Measurements from ENCODE around the gene OTOS.

Gene OTOS

DNA sequence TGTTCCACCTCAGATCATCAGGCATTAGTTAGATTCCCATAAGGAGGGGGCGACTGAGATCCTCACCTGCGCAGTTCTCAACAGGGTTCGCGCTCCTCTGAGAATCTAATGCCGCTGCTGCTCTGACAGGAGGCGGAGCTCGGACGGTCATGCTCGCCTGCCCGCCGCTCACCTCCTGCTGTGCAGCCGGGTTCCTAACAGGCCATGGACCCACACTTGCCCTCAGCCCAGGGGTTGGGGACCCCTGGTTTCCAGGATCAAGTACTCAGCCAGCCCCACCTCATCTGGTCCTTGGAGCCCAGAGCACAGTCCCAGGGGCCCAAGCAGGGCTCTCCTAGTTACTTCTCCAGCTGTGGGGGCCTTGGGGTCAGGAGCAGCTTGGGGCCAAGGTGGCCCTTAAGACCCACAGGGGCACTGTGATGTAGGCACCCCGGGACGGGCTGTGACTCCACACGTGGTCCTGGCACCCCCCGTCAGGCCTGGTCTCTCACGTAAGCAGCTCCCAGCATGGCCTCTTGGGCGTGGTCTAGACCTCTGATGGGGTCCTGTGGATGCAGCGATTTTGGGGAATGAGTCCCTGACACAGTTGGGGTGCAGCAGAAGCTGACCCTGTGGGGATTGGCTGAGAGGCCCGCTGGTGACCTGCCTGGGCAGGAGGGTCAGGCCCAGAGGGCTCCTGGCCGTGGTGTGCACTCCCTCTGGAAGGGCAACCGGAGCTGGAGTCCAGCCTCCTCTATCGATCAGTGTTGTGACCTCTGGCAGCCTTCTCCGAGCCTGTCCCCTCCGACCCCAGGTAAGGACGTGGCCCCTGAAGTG is 28.3 kb upstream of the OTOS start:
- DNase-seq (ENCODE audit: extremely low spot score, insufficient read length, low read depth) (no peak), FAIRE-seq (no peak)

GRCh38 chr2:240168041-240168440 is 27.6 kb upstream of the OTOS start:
- no peak for FAIRE-seq
- no peak for DNase-seq (ENCODE audit: extremely low spot score, insufficient read length, low read depth)

GRCh38 chr2:240167588-240167880 is 27.1 kb upstream of the OTOS start:
- no peak for FAIRE-seq
- no peak for DNase-seq (ENCODE audit: extremely low spot score, insufficient read length, low read depth)

DNA sequence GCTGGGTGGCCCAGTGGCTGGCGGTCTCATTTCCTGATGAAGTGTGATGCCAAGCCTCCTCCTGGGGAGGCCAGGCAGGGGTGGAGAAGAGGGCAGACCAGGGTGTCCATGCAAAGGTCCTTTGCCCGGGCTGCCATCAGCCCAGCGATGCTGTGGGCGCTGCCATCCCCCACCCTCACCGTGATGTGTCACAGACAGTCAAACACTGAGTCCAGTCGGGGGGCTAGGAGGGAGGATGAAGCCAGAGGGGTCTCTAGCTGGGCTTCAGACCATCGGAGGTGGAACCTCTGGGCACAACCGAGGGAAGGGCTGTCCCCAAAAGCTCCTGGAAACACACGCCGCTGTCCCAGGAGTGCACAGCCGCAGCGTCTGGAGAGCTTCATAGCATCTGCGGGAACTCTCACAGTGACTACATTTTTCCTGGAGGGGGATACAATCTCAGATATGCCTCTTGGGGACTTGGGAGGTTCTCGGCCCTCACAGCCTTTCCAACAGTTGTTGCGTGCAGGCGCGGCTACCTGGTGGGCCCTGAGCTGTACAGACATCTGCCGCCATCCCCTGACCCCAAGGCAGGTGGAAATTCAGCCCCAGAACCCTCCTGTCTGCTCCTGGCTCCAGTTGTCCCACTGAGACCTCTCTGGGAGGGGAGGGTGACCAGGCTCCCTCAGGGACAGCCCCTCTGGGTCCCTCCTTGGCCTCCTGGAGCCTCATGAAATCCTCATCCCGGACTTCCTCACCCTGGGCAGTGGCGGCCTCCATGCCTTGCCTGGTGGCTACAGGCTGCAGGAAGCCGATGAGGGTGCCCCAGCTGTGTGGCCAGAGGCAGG is 26.5 kb upstream of the OTOS start:
- DNase-seq (ENCODE audit: extremely low spot score, insufficient read length, low read depth) (no peak), FAIRE-seq (no peak)

DNA sequence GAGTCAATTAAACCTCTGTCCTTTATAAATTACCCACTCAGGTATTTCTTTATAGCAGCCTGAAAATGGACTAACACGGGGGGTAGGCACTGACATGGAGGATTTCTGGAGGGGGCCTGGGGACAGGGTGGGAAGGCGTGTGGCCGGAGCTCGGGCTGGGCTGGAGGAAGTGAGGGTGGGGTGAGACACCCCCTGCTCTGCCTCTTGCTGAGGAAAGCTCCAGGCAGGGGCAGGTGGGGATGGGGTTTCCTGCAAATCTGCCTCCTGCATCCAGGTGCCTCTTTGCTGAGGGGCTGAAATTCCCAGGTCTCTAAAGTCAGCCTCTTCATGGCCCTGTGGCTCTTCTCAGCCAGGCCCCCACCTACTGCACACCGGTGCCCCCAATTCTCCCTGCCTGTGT is 25.7 kb upstream of the OTOS start:
- FAIRE-seq (no peak), DNase-seq (ENCODE audit: extremely low spot score, insufficient read length, low read depth) (no peak)

DNA sequence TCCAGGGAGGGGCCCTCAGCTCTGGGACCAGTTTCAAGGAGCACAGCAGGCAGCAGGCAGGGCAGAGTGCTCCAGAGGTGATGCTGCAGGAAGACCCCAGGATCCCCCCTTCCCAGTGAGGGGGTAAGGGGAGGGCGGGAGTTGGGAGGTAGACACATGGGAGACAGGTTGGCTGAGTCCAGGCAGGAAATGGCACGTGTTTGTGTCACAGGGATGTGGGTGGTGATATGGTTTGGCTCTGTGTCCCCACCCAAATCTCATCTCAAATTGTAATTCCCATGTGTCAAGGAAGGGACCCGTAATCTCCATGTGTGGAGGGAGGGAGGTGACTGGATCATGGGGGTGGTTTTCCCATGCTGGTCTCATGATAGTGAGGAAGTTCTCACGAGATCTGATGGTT is 25.2 kb upstream of the OTOS start:
- no peak for DNase-seq (ENCODE audit: extremely low spot score, insufficient read length, low read depth)
- no peak for FAIRE-seq

DNA sequence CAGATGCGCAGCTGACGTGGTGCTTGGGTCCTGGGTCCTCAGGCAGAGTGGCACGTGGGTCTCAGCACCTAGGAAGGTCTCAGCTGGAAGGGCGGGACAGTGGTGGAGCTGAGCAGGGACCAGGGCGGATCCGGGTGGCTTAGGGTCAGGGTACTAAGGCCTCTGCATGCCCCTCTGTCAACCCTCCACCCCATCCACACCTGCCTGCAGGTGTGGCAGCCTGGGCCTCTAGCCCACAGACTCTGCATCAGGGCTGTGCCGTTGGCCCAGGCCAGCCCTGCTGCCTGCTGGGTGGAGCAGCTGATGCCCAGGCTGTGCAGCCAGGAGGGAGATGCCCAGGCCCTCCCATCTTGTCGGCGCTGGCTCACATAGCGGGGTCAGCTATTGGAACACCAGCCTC is 24.6 kb upstream of the OTOS start:
- FAIRE-seq: no peak
- no peak for DNase-seq (ENCODE audit: extremely low spot score, insufficient read length, low read depth)

DNA sequence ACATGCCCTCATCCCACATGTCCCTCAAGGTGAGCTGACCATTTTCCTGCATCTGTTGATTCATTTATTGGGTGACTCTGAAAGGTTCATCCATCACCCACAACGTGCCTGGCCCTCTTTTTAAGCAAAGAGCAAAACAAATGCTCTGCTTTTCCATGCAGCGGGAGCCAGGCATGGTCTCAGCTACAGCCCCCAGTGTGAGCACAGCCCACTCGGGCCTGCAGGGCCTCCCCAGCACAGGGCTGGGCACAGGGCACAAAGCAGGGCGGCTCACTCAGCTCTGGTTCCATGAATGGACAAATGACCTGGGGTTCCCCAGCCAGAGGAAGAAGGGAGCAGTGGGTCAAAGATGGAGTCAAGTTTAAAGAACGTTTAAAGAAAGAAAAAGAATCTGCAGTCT is 24.1 kb upstream of the OTOS start:
- DNase-seq (ENCODE audit: extremely low spot score, insufficient read length, low read depth) (no peak), FAIRE-seq (no peak)

- no peak for DNase-seq (ENCODE audit: extremely low spot score, insufficient read length, low read depth)
- FAIRE-seq: no peak
These were observed 23.6 kb upstream of the OTOS start for GRCh38 chr2:240163844-240164574.

DNA sequence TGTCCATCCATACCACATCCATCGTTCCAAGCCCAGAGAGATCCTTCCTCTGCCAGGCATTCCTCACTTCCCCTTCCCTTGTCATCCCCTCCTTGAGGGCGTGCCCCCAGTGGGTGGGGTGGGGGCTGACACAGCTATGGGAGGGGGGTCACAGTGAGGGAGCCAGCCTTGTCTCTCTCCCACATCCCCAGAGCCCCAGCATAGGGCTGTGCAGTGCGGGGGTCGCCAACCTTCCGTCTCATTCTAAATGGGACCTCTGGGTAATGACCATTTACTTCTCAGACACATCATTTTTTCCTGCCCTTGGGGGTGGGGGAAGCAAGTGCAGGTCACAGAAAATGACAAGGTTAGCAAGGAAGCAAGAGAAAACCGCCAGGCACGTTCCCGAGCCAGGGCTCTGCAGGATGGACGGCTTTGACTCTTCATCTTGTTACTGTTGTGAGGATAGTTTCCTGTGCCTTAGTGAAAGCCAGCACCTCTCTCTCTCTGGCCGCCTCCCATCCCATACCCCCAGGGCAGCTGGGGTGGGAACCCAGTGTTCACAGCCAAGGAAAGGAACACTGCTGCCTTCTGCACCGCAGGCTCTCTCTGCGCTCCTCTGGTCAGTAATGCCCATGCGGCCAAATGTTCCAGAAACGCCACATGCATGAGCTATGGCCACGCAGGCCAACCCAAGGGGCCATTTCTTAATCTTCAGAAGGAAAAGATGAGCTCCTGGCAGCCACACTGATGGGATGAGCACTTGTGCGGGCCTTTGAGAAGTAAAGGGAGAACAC is 22.7 kb upstream of the OTOS start:
- FAIRE-seq (no peak), DNase-seq (ENCODE audit: extremely low spot score, insufficient read length, low read depth) (no peak)

DNA sequence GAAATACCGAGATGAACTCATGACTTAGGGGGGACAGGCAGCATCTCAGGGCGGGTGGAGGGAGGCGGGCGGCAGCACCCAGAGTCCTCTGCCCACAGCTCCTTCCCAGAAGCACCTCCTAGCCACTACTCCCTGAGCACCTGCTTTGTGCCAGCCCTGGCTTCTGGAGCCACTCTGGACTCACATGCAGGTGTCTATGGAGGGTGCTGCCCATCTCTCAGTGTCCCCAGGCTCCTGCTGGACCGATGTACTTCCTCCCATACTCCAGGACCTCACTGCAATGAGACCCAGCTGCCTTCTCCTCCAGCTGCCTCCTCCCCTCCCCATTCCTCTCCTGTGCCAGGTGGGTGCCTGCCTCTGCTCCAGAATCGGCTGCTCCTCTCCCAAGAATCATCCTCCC is 22.1 kb upstream of the OTOS start:
- FAIRE-seq (no peak), DNase-seq (ENCODE audit: extremely low spot score, insufficient read length, low read depth) (no peak)

DNA sequence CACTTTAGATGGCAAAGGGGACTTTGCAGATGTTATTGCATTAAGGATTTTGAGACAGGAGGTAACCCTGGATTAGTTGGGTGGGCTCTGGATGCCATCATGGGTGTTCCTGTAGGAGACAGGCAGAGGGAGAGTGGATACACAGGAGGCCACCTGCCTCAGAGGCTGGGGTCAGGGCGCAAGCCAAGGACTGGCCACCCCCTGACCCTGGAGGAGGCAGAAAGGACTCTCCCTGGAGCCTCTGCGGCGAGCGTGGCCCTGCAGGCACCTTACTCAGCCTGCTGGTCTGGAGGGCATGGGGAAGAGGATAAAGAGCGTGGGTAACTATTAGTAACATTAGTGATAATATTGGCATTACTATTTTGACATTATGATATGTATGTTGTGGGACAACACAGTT is 21.6 kb upstream of the OTOS start:
- FAIRE-seq: no peak

GRCh38 chr2:240161087-240161750 is 20.8 kb upstream of the OTOS start:
- DNase-seq (ENCODE audit: extremely low spot score, insufficient read length, low read depth) (no peak), FAIRE-seq (no peak)

More for the DNA sequence above, 21.6 kb upstream of the OTOS start:
- DNase-seq (ENCODE audit: extremely low spot score, insufficient read length, low read depth): no peak

DNA sequence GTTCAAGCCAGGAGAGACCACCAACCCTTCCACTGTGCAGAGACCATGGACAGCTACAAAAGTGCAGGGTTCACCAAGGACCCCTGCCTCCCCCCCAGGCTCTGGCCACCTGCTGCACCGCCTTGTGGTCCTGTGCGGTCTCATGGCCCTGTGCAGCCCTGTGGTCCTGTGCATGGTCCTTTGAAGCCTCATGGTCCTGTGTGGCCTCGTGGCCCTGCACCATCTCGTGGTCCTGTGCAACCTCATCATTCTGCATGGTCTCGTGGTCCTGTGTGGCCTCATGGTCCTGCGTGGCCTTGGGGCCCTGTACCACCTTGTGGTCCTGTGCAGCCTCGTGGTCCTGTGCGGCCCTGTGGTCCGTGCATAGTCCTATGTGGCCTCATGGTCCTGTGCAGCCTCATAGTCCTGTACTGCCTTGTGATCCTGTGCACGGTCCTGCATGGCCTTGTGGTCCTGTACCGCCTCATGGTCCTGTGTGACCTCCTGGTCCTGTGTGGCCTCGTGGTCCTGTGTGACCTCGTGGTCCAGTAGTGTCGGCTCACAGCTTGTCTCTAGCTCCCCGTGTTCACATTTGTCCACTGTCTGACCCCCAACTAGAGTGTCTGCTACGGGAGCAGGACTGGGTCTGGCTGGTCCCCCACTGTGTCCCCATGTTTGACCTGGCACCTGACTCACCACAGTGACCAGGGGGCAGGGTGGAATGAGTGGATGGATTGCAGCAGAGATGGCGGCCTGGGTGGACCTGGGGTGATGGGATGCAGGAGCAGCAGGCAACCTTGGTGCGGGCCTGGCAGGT is 20.0 kb upstream of the OTOS start:
- FAIRE-seq: no peak
- DNase-seq (ENCODE audit: extremely low spot score, insufficient read length, low read depth): no peak

GRCh38 chr2:240159251-240159839 is 18.9 kb upstream of the OTOS start:
- FAIRE-seq (no peak), DNase-seq (ENCODE audit: extremely low spot score, insufficient read length, low read depth) (no peak)

DNA sequence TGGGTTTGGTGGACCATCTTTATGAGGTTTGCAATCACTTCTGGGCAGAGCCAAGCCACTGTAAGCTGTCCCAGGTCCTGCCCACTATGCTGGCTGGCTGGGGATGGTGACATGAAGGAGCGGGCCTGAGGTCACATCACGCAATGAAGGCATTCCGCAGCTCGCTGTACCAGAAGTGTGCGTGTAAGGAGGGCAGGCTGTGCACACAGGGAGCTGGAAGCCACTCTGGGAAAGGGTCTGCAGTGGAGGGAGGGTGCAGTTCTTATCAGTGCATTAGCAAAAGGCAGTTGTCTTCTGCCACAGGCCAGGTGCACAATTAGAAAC is 16.7 kb upstream of the OTOS start:
- no peak for DNase-seq (ENCODE audit: extremely low spot score, insufficient read length, low read depth)
- no peak for FAIRE-seq

DNA sequence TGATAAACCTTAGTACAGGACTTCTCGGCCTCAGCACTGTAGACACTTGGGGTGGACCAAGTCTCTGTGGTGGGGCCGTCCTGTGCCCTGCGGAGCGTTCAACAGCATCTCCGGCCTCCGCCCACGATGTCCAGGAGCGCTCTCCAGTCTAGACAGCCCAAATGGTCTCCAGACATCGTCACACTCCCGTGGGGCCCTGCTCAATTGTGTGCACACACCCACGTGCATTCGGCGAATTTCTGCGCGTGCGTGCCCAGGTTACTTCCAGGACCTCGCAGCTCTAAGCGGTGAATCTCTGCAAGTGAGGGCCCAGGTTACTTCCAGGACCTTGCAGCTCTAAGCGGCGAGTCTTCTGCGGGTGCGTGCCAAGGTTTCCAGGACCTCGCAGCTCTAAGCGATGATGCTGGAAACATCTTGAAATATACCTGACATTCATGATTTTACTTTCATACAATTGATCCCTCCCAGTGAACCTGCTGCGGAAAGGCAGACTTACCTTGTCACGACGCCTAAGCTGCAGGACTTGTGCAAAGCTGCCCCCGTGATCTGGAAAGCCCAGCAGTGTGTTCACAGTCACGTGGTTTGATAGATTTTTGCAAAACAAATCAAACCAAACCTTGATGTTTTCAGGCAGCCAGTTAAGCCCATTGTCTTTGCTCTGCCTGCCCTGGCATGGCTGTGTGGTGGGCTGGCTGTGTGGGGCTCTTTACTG is 16.1 kb upstream of the OTOS start:
- FAIRE-seq: no peak

GRCh38 chr2:240155745-240156390 is 15.4 kb upstream of the OTOS start:
- FAIRE-seq: no peak
- no peak for DNase-seq (ENCODE audit: extremely low spot score, insufficient read length, low read depth)

More for the DNA sequence above, 16.1 kb upstream of the OTOS start:
- no peak for DNase-seq (ENCODE audit: extremely low spot score, insufficient read length, low read depth)
